ENCODE results near the gene SERPINA5.

DNA sequence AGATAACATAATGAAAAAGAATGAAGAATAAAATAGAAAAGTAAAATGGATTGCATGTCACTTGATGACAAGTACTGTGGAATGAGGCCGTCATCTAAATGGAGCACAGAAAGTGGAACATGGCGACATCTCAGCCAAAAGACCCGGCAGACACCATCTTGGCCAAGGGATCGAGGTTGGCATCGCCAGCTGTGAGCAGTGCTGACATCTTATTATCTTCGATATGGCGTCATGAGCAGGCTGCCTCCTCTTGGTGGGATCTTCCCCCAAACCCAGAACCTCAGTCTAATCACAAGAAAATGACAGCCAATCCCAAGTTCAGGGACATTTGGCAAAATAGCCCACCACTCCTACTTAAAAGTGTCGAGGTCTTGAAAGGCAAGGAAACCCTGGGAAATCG is 15.1 kb downstream of the SERPINA5 start:
- no peak for TF ChIP-seq POLR2A (IDR thresholded peaks at IDR 0.05)
- TF ChIP-seq, protein P1, sequence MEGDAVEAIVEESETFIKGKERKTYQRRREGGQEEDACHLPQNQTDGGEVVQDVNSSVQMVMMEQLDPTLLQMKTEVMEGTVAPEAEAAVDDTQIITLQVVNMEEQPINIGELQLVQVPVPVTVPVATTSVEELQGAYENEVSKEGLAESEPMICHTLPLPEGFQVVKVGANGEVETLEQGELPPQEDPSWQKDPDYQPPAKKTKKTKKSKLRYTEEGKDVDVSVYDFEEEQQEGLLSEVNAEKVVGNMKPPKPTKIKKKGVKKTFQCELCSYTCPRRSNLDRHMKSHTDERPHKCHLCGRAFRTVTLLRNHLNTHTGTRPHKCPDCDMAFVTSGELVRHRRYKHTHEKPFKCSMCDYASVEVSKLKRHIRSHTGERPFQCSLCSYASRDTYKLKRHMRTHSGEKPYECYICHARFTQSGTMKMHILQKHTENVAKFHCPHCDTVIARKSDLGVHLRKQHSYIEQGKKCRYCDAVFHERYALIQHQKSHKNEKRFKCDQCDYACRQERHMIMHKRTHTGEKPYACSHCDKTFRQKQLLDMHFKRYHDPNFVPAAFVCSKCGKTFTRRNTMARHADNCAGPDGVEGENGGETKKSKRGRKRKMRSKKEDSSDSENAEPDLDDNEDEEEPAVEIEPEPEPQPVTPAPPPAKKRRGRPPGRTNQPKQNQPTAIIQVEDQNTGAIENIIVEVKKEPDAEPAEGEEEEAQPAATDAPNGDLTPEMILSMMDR (IDR thresholded peaks at IDR 0.05), result no peak
